Embryonic facial prominence (tissue), 1 donor: Measurements from ENCODE around the gene CASZ1.

Source experiments
- DNase-seq: peaks from one replicate; pipeline ENCODE4 v3.0.0-alpha.2; 2016; ENCODE audit errors: extremely low spot score

CASZ1 gene

GRCh38 chr1:10796029-10796944 is at the start of gene CASZ1:
TSS of gene CASZ1 (minus strand) at chr1:10796646. CDS start at chr1:10693889, 102,757 bp downstream.
- DNase-seq = peak; percentile 88

GRCh38 chr1:10843697-10844096 is 47.3 kb upstream of the CASZ1 start:
- DNase-seq = no peak

- no peak for DNase-seq
These were observed 44.7 kb upstream of the CASZ1 start for GRCh38 chr1:10841118-10841517.

- no peak for DNase-seq
These were observed 42.8 kb upstream of the CASZ1 start for GRCh38 chr1:10839188-10839770.

GRCh38 chr1:10838541-10838940 is 42.1 kb upstream of the CASZ1 start:
- DNase-seq = no peak

GRCh38 chr1:10836726-10837125 is 40.3 kb upstream of the CASZ1 start:
- DNase-seq = no peak

- no peak for DNase-seq
These were observed 39.5 kb upstream of the CASZ1 start for GRCh38 chr1:10835822-10836421.

- no peak for DNase-seq
These were observed 39.0 kb upstream of the CASZ1 start for GRCh38 chr1:10835421-10835820.

GRCh38 chr1:10834770-10835412 is 38.4 kb upstream of the CASZ1 start:
- DNase-seq = no peak

- DNase-seq = no peak
These were observed 37.4 kb upstream of the CASZ1 start for GRCh38 chr1:10833630-10834557.

- DNase-seq = no peak
These were observed 36.3 kb upstream of the CASZ1 start for GRCh38 chr1:10832703-10833102.

GRCh38 chr1:10830961-10831668 is 34.7 kb upstream of the CASZ1 start:
- no peak for DNase-seq

GRCh38 chr1:10829965-10830515 is 33.6 kb upstream of the CASZ1 start:
- no peak for DNase-seq

GRCh38 chr1:10829067-10829818 is 32.8 kb upstream of the CASZ1 start:
- DNase-seq = no peak

- DNase-seq = no peak
These were observed 31.2 kb upstream of the CASZ1 start for GRCh38 chr1:10827377-10828333.

- no peak for DNase-seq
These were observed 29.1 kb upstream of the CASZ1 start for GRCh38 chr1:10825592-10825991.

GRCh38 chr1:10824821-10825540 is 28.5 kb upstream of the CASZ1 start:
- no peak for DNase-seq

- no peak for DNase-seq
These were observed 26.6 kb upstream of the CASZ1 start for GRCh38 chr1:10823000-10823401.
